Osteocyte (in vitro differentiated cells): ENCODE measurements around the gene CIAPIN1. TPM values are rescaled to one million over a fixed set of nuclear protein-coding genes. Genes with fewer than 3 reads are reported as not detected.

Experiments
- DNase-seq: peaks from one replicate; pipeline ENCODE4 v3.0.0; 2021; ENCODE audit warnings: mixed read lengths; ENCODE audit not compliant: unreplicated experiment; ENCODE audit errors: extremely low spot score
- H3K27ac Mint-ChIP-seq: one replicate; pipeline ENCODE4 v1.8.0; 2021; ENCODE audit warnings: mild to moderate bottlenecking, mixed read lengths; ENCODE audit not compliant: unreplicated experiment
- H3K27me3 Mint-ChIP-seq: one replicate; pipeline ENCODE4 v1.8.0; 2021; ENCODE audit warnings: mixed read lengths; ENCODE audit not compliant: unreplicated experiment
- H3K36me3 Mint-ChIP-seq: one replicate; pipeline ENCODE4 v1.8.0; 2021; ENCODE audit warnings: mixed read lengths; ENCODE audit not compliant: unreplicated experiment
- H3K4me1 Mint-ChIP-seq: one replicate; pipeline ENCODE4 v1.8.0; 2021; ENCODE audit warnings: mixed read lengths; ENCODE audit not compliant: unreplicated experiment
- H3K4me3 Mint-ChIP-seq: one replicate; pipeline ENCODE4 v1.8.0; 2021; ENCODE audit warnings: mild to moderate bottlenecking, moderate library complexity, mixed read lengths; ENCODE audit not compliant: unreplicated experiment
- H3K9me3 Mint-ChIP-seq: one replicate; pipeline ENCODE4 v1.8.0; 2021; ENCODE audit warnings: mixed read lengths; ENCODE audit not compliant: unreplicated experiment
- total RNA-seq: library from RNA; stranded (reverse); gene quantifications from 2 replicates; pipeline ENCODE4 v1.2.1, GENCODE V29; 2021
- TF ChIP-seq, protein P1 (sequence below): fragments of 200-600 bp; sonication (generic); IDR thresholded peaks from 2 replicates; pipeline ENCODE4 v1.5.0; 2021; ENCODE audit warnings: antibody characterized with exemption, mild to moderate bottlenecking, moderate library complexity

The CIAPIN1 gene
- total RNA-seq, 1 donor from 2014 or later, result 52.2 TPM

DNA sequence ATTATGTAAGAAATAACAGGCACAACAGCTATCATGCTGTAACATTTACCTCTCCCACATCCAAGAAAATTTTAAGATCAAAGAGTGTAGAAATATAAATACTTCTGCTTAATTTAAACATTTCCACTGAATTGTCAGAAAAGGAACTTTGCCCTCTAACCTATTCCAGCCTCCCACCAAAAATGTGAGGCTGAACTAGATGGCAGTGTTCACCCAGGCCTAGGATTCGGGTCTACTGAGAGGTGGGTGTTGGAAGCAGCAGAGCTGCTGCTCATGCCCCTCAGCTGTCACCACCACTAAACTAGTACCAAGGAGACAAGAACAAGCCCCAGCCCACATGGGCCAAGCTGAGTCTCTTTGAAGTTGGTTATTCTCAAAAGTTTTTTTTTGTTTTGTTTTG is 11.3 kb downstream of the CIAPIN1 start:
- Mint-ChIP-seq H3K4me3 (no peak overlapping the region), H3K36me3 (peaks cover 50% of the 10 kb centered on the region), H3K9me3 (peaks cover 6% of the 10 kb centered on the region), H3K27ac (no peak overlapping the region), H3K4me1 (no peaks in the 10 kb centered on the region), H3K27me3 (no peaks in the 10 kb centered on the region)
- DNase-seq, result no peak
- TF ChIP-seq, protein P1, sequence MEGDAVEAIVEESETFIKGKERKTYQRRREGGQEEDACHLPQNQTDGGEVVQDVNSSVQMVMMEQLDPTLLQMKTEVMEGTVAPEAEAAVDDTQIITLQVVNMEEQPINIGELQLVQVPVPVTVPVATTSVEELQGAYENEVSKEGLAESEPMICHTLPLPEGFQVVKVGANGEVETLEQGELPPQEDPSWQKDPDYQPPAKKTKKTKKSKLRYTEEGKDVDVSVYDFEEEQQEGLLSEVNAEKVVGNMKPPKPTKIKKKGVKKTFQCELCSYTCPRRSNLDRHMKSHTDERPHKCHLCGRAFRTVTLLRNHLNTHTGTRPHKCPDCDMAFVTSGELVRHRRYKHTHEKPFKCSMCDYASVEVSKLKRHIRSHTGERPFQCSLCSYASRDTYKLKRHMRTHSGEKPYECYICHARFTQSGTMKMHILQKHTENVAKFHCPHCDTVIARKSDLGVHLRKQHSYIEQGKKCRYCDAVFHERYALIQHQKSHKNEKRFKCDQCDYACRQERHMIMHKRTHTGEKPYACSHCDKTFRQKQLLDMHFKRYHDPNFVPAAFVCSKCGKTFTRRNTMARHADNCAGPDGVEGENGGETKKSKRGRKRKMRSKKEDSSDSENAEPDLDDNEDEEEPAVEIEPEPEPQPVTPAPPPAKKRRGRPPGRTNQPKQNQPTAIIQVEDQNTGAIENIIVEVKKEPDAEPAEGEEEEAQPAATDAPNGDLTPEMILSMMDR, result no peak

DNA sequence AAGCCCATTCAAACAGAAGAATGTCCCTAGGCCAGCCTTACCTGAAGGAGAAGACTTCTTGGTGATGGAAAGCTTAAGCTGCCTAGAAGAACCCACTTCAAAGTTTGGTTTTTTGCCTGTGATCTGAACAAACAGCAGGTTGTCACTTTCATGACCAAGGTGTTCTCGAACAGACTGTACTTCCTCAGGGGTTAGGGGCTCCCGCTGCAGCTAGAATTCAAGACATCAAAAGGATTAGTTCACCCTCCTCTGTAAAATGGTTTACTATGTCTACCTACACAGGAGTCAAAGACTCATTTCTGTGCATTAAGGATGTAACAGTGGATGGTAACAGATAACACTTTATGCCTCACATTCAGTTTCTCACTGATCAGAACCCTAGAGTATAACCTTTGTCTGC is 13.2 kb downstream of the CIAPIN1 start:
- Mint-ChIP-seq H3K36me3 (peaks cover 45% of the 10 kb centered on the region), H3K9me3 (no peaks in the 10 kb centered on the region), H3K4me3 (no peak overlapping the region), H3K4me1 (no peaks in the 10 kb centered on the region), H3K27ac (no peak overlapping the region), H3K27me3 (no peaks in the 10 kb centered on the region)
- DNase-seq, result no peak
- TF ChIP-seq, protein P1, result no peak

DNA sequence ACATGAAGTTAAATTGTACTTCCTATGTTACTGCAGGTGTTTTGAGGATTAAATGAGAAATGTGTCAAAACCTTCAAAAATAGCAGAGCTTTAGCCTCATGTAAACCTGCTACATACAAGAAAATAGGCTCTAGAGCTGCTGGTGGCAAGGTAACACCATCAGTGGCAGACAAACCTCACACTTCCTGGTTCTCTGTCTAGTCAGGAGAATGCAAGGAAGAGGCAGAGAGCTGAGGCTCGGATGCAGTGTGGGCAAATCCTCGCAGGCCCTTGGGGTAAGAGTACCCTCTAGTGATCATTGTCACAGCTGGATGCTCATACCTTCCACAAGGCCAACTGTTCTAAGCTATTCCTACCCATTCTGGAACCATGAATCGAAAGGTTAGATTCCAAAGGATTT is 14.2 kb downstream of the CIAPIN1 start:
- H3K27ac Mint-ChIP-seq, result no peak overlapping the region
- DNase-seq, result no peak
- no peak overlapping the region for H3K4me3 Mint-ChIP-seq
- H3K36me3 Mint-ChIP-seq, result peaks cover 47% of the 10 kb centered on the region
- H3K4me1 Mint-ChIP-seq, result no peaks in the 10 kb centered on the region
- no peaks in the 10 kb centered on the region for H3K27me3 Mint-ChIP-seq
- H3K9me3 Mint-ChIP-seq, result no peaks in the 10 kb centered on the region
- TF ChIP-seq, protein P1, result no peak

DNA sequence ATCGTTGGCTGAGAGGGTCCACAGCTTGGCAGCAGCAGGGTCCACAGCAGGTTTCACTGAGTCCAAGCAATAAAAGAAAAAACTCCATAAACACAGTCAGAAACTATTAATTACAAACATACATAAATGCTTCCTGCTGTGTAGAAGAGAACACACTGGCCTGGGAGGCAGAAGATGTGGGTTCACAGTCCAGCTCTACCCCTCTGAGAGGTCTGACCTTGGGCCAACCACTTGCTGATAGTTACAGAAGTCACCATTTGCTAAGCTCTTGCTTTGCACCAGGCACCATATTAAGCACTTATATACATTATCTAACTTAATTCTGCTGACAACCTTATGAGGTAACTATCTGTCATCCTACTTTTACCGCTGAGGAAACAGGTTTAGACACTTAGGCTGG is 14.7 kb downstream of the CIAPIN1 start:
- Mint-ChIP-seq H3K27me3 (no peaks in the 10 kb centered on the region), H3K9me3 (no peaks in the 10 kb centered on the region), H3K27ac (no peak overlapping the region), H3K36me3 (peaks cover 52% of the 10 kb centered on the region), H3K4me1 (no peaks in the 10 kb centered on the region), H3K4me3 (no peak overlapping the region)
- TF ChIP-seq, protein P1, result no peak
- no peak for DNase-seq

DNA sequence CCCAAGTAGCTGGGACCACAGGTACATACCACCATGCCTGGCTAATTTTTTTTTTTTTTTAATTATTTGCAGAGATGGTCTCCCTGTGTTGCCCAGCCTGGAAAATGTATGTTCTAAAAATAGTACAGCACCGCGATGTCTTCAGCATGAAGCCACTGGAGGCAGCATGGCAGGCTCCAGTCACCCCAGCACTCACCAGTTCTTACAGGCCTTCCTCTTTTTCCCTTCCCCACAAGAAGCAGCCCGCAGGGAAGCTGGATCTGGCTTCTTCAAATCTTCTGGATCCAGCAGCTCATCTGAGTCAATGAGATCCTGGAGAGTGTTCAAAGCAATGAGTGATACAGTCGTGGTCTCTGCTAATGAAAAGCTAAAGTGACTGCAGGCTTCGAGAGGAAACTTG is 16.2 kb downstream of the CIAPIN1 start:
- peaks cover 53% of the 10 kb centered on the region for H3K36me3 Mint-ChIP-seq
- H3K4me3 Mint-ChIP-seq, result no peak overlapping the region
- TF ChIP-seq, protein P1, result no peak
- H3K9me3 Mint-ChIP-seq, result no peaks in the 10 kb centered on the region
- H3K27me3 Mint-ChIP-seq, result no peaks in the 10 kb centered on the region
- DNase-seq, result no peak
- no peaks in the 10 kb centered on the region for H3K4me1 Mint-ChIP-seq
- no peak overlapping the region for H3K27ac Mint-ChIP-seq
